K562 (cell line): Measurements from ENCODE around the gene SYVN1. TPM values are rescaled to one million over a fixed set of nuclear protein-coding genes. Genes with fewer than 3 reads are reported as not detected.
A peak's percentile ranks its signal among the peaks of the same experiment; 100 is the strongest.

Experiments used
- ATAC-seq: fragments of 200-7000 bp; cut with Tn5 transposase; 3 replicates; pipeline ENCODE4 v1.9.1; 2020; ENCODE audit warnings: moderate library complexity
- BruUV-seq: library from RNA; stranded (reverse); fragments of 400-500 nt; replicated peaks from 2 replicates; lab custom pipeline; 2021; lab: Mats Ljungman, UMichigan
- CTCF ChIA-PET: fragments of 300-600 bp; formaldehyde crosslinking; extraction: SDS; loops from one replicate; lab custom pipeline; 2021; ENCODE audit warnings: low intra/inter-chr PET ratio; lab: Yijun Ruan, JAX
- POLR2A ChIA-PET: fragments of 300-600, 350-650 bp; sonication (Branson Sonifier 250); formaldehyde crosslinking; extraction: SDS; loops from one replicate; lab custom pipeline; 2021; ENCODE audit warnings: antibody characterized with exemption, inconsistent platforms; lab: Yijun Ruan, JAX
- DNase-seq, 4 experiments: peaks; one replicate each; pipeline versions ENCODE4 v3.0.0 to v3.0.0-alpha.2; 2011 to 2018; ENCODE audit warnings: low spot score in 3 of 4, mixed read lengths in 3 of 4; ENCODE audit errors: extremely low read depth in 1 of 4
- FAIRE-seq: peaks from 2 replicates; lab custom pipeline; 2011; peaks lifted over from hg19 to GRCh38; lab: Jason Lieb, UNC
- H2AFZ ChIP-seq: 2 replicates; pipeline ENCODE4 v1.6.0; 2011; ENCODE audit warnings: low read depth, low read length, control low read depth, inconsistent platforms
- H3K27ac ChIP-seq: fragments of 200-600 bp; 3 replicates; pipeline ENCODE4 v1.8.0; 2011; ENCODE audit warnings: low read depth, mild to moderate bottlenecking, control low read depth, inconsistent platforms, low read length, moderate library complexity, mixed read lengths; ENCODE audit errors: extremely low read depth
- H3K27me3 ChIP-seq, 2 experiments: fragments of 300-600 bp in 1 of 2; 2 replicates in 1 of 2; 3 replicates in 1 of 2; pipeline versions ENCODE4 v1.6.0 to v1.8.0; 2011; ENCODE audit warnings: inconsistent platforms in 2 of 2, low read length in 2 of 2, mild to moderate bottlenecking in 1 of 2, mixed read lengths in 1 of 2, moderate library complexity in 1 of 2; ENCODE audit not compliant: control insufficient read depth in 2 of 2, insufficient read depth in 2 of 2
- H3K36me3 ChIP-seq: fragments of 300-600 bp; 3 replicates; pipeline ENCODE4 v1.8.0; 2011; ENCODE audit warnings: mild to moderate bottlenecking, low read length, inconsistent platforms; ENCODE audit not compliant: control insufficient read depth, insufficient read depth
- H3K4me1 ChIP-seq, 2 experiments: fragments of 200-600 bp in 1 of 2; replicated peaks in 1 of 2; 2 replicates in 1 of 2; 3 replicates in 1 of 2; pipeline versions ENCODE4 v1.5.1 to v1.8.0; 2011; ENCODE audit warnings: inconsistent platforms in 2 of 2, low read length in 2 of 2, mild to moderate bottlenecking in 1 of 2, mixed read lengths in 1 of 2, moderate library complexity in 1 of 2; ENCODE audit not compliant: control insufficient read depth in 2 of 2, insufficient read depth in 2 of 2
- H3K4me2 ChIP-seq: 2 replicates; pipeline ENCODE4 v1.6.1; 2011; ENCODE audit warnings: low read length, control low read depth, inconsistent platforms, mixed read lengths; ENCODE audit not compliant: insufficient read depth
- H3K4me3 ChIP-seq: fragments of 200-600 bp; sonication (generic), shearing (Covaris generic); 2 replicates; pipeline ENCODE4 v1.5.1; 2016; ENCODE audit warnings: control low read depth, inconsistent platforms
- H3K79me2 ChIP-seq: fragments of 200-600 bp; 3 replicates; pipeline ENCODE4 v1.8.0; 2011; ENCODE audit warnings: low read length, inconsistent platforms; ENCODE audit not compliant: control insufficient read depth, insufficient read depth
- H3K9ac ChIP-seq, 2 experiments: 2 replicates each; pipeline versions ENCODE4 v1.6.0 to v1.6.1; 2011; ENCODE audit warnings: low read depth in 2 of 2, low read length in 2 of 2, control low read depth in 1 of 2, inconsistent platforms in 1 of 2, mild to moderate bottlenecking in 1 of 2, mixed read lengths in 1 of 2; ENCODE audit not compliant: insufficient read depth in 1 of 2
- H3K9me1 ChIP-seq: one replicate; pipeline ENCODE4 v1.6.0; 2011; ENCODE audit warnings: inconsistent platforms, mild to moderate bottlenecking, low read length, moderate library complexity; ENCODE audit not compliant: control insufficient read depth, insufficient read depth
- H3K9me3 ChIP-seq: replicated peaks from 2 replicates; pipeline ENCODE4 v1.5.1; 2011; ENCODE audit warnings: low read depth, low read length, inconsistent platforms; ENCODE audit not compliant: control insufficient read depth, insufficient read depth
- H4K20me1 ChIP-seq: replicated peaks from 2 replicates; pipeline ENCODE4 v1.6.1; 2011; ENCODE audit warnings: low read length, inconsistent platforms, mixed read lengths; ENCODE audit not compliant: control insufficient read depth, insufficient read depth
- ATF3 ChIP-seq, 2 experiments: fragments of 450-650 bp in 1 of 2; sonication (generic) in 1 of 2; formaldehyde crosslinking in 1 of 2; IDR thresholded peaks in 1 of 2; conservative IDR thresholded peaks in 1 of 2; 2 replicates each; pipeline versions ENCODE4 v1.6.1 to v1.8.1; 2016 to 2023; ENCODE audit warnings: mild to moderate bottlenecking in 2 of 2, moderate library complexity in 2 of 2, inconsistent platforms in 1 of 2, missing genetic modification reagents in 1 of 2
- ATF7 ChIP-seq: fragments of 450-650 bp; IDR thresholded peaks from 2 replicates; pipeline ENCODE4 v1.7.1; 2014; ENCODE audit warnings: mild to moderate bottlenecking, moderate library complexity
- CAMTA2 ChIP-seq: fragments of 250-450 bp; sonication (Bioruptor Pico); conservative IDR thresholded peaks from 2 replicates; pipeline ENCODE4 v1.5.1; 2022
- CBX5 ChIP-seq: IDR thresholded peaks from 2 replicates; pipeline ENCODE4 v1.6.1; 2014; ENCODE audit warnings: low read depth, borderline replicate concordance
- CREBBP ChIP-seq: IDR thresholded peaks from one replicate; pipeline ENCODE4 v1.6.1; 2012; ENCODE audit warnings: low read depth, mild to moderate bottlenecking, control low read depth, inconsistent platforms, low read length
- E2F6 ChIP-seq, 2 experiments: IDR thresholded peaks; 2 replicates each; pipeline ENCODE4 v1.6.1; 2011; ENCODE audit warnings: borderline replicate concordance in 1 of 2, control low read depth in 1 of 2, low read depth in 1 of 2, low read length in 1 of 2, mild to moderate bottlenecking in 1 of 2, mixed read lengths in 1 of 2, moderate library complexity in 1 of 2; ENCODE audit not compliant: insufficient read depth in 1 of 2, insufficient read length in 1 of 2, poor library complexity in 1 of 2, severe bottlenecking in 1 of 2; ENCODE audit errors: extremely low read depth in 1 of 2
- HMGN3 ChIP-seq: IDR thresholded peaks from 2 replicates; pipeline ENCODE4 v1.6.1; 2011; ENCODE audit warnings: borderline replicate concordance, low read depth, mild to moderate bottlenecking, mixed read lengths, low read length; ENCODE audit not compliant: insufficient read length; ENCODE audit errors: extremely low read depth
- HOMEZ ChIP-seq: fragments of 250-450 bp; sonication (Bioruptor Pico); IDR thresholded peaks from 2 replicates; pipeline ENCODE4 v1.4.0; 2020; ENCODE audit warnings: mild to moderate bottlenecking, moderate library complexity
- PYGO2 ChIP-seq: fragments of 450-650 bp; IDR thresholded peaks from 2 replicates; pipeline ENCODE4 v1.6.1; 2016; ENCODE audit warnings: mild to moderate bottlenecking, missing genetic modification characterization, moderate library complexity, missing compliant biosample characterization
- RAD51 ChIP-seq: fragments of 450-650 bp; IDR thresholded peaks from 2 replicates; pipeline ENCODE4 v1.7.1; 2016; ENCODE audit warnings: low read depth, mild to moderate bottlenecking, borderline replicate concordance
- ZNF124 ChIP-seq: sonication (generic); formaldehyde crosslinking; IDR thresholded peaks from 2 replicates; pipeline ENCODE4 v1.8.1; 2022; ENCODE audit warnings: missing genetic modification reagents
- ZNF174 ChIP-seq: fragments of 250-450 bp; sonication (Bioruptor Pico); IDR thresholded peaks from 2 replicates; pipeline ENCODE4 v1.4.0; 2020; ENCODE audit warnings: mild to moderate bottlenecking
- ZNF740 ChIP-seq, 3 experiments: fragments of 200-800 bp in 1 of 3; sonication (Bioruptor generic) in 1 of 3; sonication (generic) in 1 of 3; formaldehyde crosslinking in 1 of 3; IDR thresholded peaks; 2 replicates each; pipeline versions ENCODE4 v1.6.1 to v1.8.0; 2016 to 2022; ENCODE audit warnings: mild to moderate bottlenecking in 2 of 3, missing compliant biosample characterization in 2 of 3, missing genetic modification characterization in 2 of 3, missing genetic modification reagents in 1 of 3
- WGBS: fragments of 100-300 bp; shearing (Covaris generic); methylation state at CpG from one replicate; pipeline ENCODE4 v1.1.6; 2016; ENCODE audit warnings: low coverage, mixed read lengths; ENCODE audit not compliant: insufficient coverage; ENCODE audit errors: missing lambda C conversion rate; 5-methylcytosine and 5-hydroxymethylcytosine counted together
- in situ Hi-C: fragments of 300-500 bp; cut with MboI; formaldehyde crosslinking; loops from 4 replicates; pipeline ENCODE4 v1.15.0; 2018; ENCODE audit warnings: inconsistent platforms, mixed read lengths
- intact Hi-C: fragments of 100-400 bp; cut with micrococcal nuclease; formaldehyde crosslinking; loops from 2 replicates; pipeline ENCODE4 v1.14.2; 2022
- polyA plus RNA-seq, 8 experiments: library from polyadenylated mRNA; depleted of rRNA in 4 of 8; stranded (reverse) in 5 of 8; unstranded in 3 of 8; fragments of >200 nt; fragmentation: Nextera tagmentation in 2 of 8; fragmentation: Illumina TruSeq in 1 of 8; extraction: Ambion mirVana in 2 of 8; extraction: Trizol in 1 of 8; gene quantifications; 2 replicates each; pipeline versions ENCODE4 v1.2.1 to v1.2.3, GENCODE V29; 2011 to 2014; ENCODE audit warnings: inconsistent platforms in 1 of 8, missing spikeins in 1 of 8
- total RNA-seq, 7 experiments: library from RNA; depleted of rRNA in 6 of 7; stranded (reverse); fragments of >200 nt in 6 of 7; fragmentation: Illumina TruSeq in 2 of 7; extraction: Trizol in 2 of 7; gene quantifications; 2 replicates each; pipeline versions ENCODE4 v1.2.1 to v1.2.3, GENCODE V29; 2011 to 2021; ENCODE audit warnings: low replicate concordance in 1 of 7

The SYVN1 gene
- total and polyA plus RNA-seq, 9 of the 15 experiments (the other 6 are each of a cell fraction or from before 2014, with no cell fraction given): 0.41 to 47.4 (median 9.9) TPM

GRCh38 chr11:65182258-65183170 lies 48.2 kb upstream of the SYVN1 start:
- H3K4me1 ChIP-seq: peaks cover 11 to 54% of the 10 kb centered on the region in 2 experiments
- H3K27me3 ChIP-seq: no peaks in the 10 kb centered on the region
- H3K4me3 ChIP-seq: peak overlapping the region; percentile 98
- DNase-seq (peak in 3 of 4 experiments; percentile 46 to 59 (median 56)), FAIRE-seq (peak; percentile 72), ATAC-seq (peak; percentile 59)
- CTCF ChIA-PET: no interaction called here
- H3K9ac ChIP-seq: peak overlapping the region; percentile 90 to 98
- no peaks in the 10 kb centered on the region for H3K9me1 ChIP-seq
- no TSS peak for BruUV-seq
- in situ Hi-C loops: no loop called here
- peak overlapping the region; percentile 94 for H3K4me2 ChIP-seq
- no peaks in the 10 kb centered on the region for H4K20me1 ChIP-seq
- H3K79me2 ChIP-seq: peaks cover 45% of the 10 kb centered on the region
- H3K9me3 ChIP-seq: no peaks in the 10 kb centered on the region
- H3K36me3 ChIP-seq: peaks cover 48% of the 10 kb centered on the region
- 26% methylated on average over 23 of the region's 23 CpGs for WGBS
- H3K27ac ChIP-seq: peak overlapping the region; percentile 82
- H2AFZ ChIP-seq: peak overlapping the region; percentile 53
- POLR2A ChIA-PET: interaction anchor here (0.6 to 5.7 kb wide), 12 partner anchors 9 to 317 kb away, joined by 3 to 90 read pairs (median 3); partner anchors contain the start of genes FAU, MRPL49, POLA2 and SPDYC
- intact Hi-C loops: no loop called here
- TF ChIP-seq ZNF174 (no peak), HMGN3 (no peak), ZNF124 (no peak), PYGO2 (tag) (no peak), HOMEZ (CRISPR knock-in tag) (no peak), ATF3 (IDR thresholded peaks at IDR 0.05) (no peak), ATF3 (CRISPR knock-in tag; conservative IDR thresholded peaks at IDR 0.05) (no peak), ATF7 (no peak), CBX5 (no peak), CREBBP (no peak), CAMTA2 (no peak), RAD51 (peak; percentile 10; the same call in 1 of the 2 replicates), E2F6 (IDR thresholded peaks at IDR 0.05; ENCODE audit: borderline replicate concordance in 1 of 2, extremely low read depth in 1 of 2, insufficient read depth in 1 of 2, insufficient read length in 1 of 2, low read depth in 1 of 2, low read length in 1 of 2, poor library complexity in 1 of 2, severe bottlenecking in 1 of 2) (peak in 1 of 2 experiments; percentile 5), ZNF740 (CRISPR knock-in tag; IDR thresholded peaks at IDR 0.05) (no peak), ZNF740 (tag; IDR thresholded peaks at IDR 0.05) (no peak)
